Testis (tissue), 2 donors: ENCODE results near the gene CITED1.

Source experiments
- CTCF ChIP-seq, 3 experiments: fragments of 450-650 bp in 2 of 3; fragments of 200-600 bp in 1 of 3; sonication (generic) in 1 of 3; IDR thresholded peaks; one replicate each; pipeline ENCODE4 v1.5.1; 2016 to 2019; ENCODE audit warnings: antibody characterized with exemption in 3 of 3, mild to moderate bottlenecking in 2 of 3, moderate library complexity in 1 of 3
- POLR2A ChIP-seq: fragments of 450-650 bp; IDR thresholded peaks from one replicate; pipeline ENCODE4 v1.6.1; 2017; ENCODE audit warnings: antibody characterized with exemption, mild to moderate bottlenecking, moderate library complexity

- TF ChIP-seq CTCF (IDR thresholded peaks at IDR 0.05) (no peak), POLR2A (no peak)
Measured at GRCh38 chrX:72305286-72306084, at the start of gene CITED1.
